Keratinocyte (primary cell): ENCODE data around the gene ADAMTS10. TPM values are rescaled to one million over a fixed set of nuclear protein-coding genes. Genes with fewer than 3 reads are reported as not detected.
A peak's percentile ranks its signal among the peaks of the same experiment; 100 is the strongest.

Experiments used
- DNase-seq: peaks from one replicate; pipeline ENCODE4 v3.0.0-alpha.2; 2011; ENCODE audit warnings: low read depth, missing footprints, low spot score
- FAIRE-seq: peaks from 2 replicates; lab custom pipeline; 2011; peaks lifted over from hg19 to GRCh38; lab: Jason Lieb, UNC
- H2AFZ ChIP-seq: 2 replicates; pipeline ENCODE4 v1.6.0; 2012; ENCODE audit warnings: low read length, control low read depth, inconsistent platforms; ENCODE audit not compliant: control insufficient read depth
- H3K27ac ChIP-seq: 2 replicates; pipeline ENCODE4 v1.5.1; 2011; ENCODE audit warnings: low read length; ENCODE audit not compliant: control insufficient read depth, insufficient read depth
- H3K27me3 ChIP-seq: 3 replicates; pipeline ENCODE4 v1.6.0; 2011; ENCODE audit warnings: low read length; ENCODE audit not compliant: control insufficient read depth, insufficient read depth; ENCODE audit errors: extremely low read depth
- H3K36me3 ChIP-seq, 2 experiments: 2 replicates in 1 of 2; 3 replicates in 1 of 2; pipeline ENCODE4 v1.5.1; 2011; ENCODE audit warnings: low read length in 2 of 2, mild to moderate bottlenecking in 1 of 2; ENCODE audit not compliant: control insufficient read depth in 2 of 2, insufficient read depth in 2 of 2; ENCODE audit errors: extremely low read depth in 1 of 2
- H3K4me1 ChIP-seq: 3 replicates; pipeline ENCODE4 v1.5.1; 2011; ENCODE audit warnings: low read length; ENCODE audit not compliant: control insufficient read depth, insufficient read depth; ENCODE audit errors: extremely low read depth
- H3K4me2 ChIP-seq: 3 replicates; pipeline ENCODE4 v1.6.0; 2011; ENCODE audit warnings: low read depth, low read length; ENCODE audit not compliant: control insufficient read depth, insufficient read depth; ENCODE audit errors: extremely low read depth
- H3K4me3 ChIP-seq, 3 experiments: fragments of 200-600 bp in 1 of 3; sonication (generic) in 1 of 3; 2 replicates in 2 of 3; 3 replicates in 1 of 3; pipeline ENCODE4 v1.5.1; 2011 to 2016; ENCODE audit warnings: low read length in 3 of 3, mild to moderate bottlenecking in 3 of 3, control low read depth in 2 of 3, inconsistent platforms in 1 of 3, low read depth in 1 of 3, mixed read lengths in 1 of 3, mixed run types in 1 of 3, moderate library complexity in 1 of 3; ENCODE audit not compliant: control insufficient read depth in 2 of 3, insufficient read depth in 2 of 3; ENCODE audit errors: extremely low read depth in 1 of 3
- H3K79me2 ChIP-seq: 2 replicates; pipeline ENCODE4 v1.6.0; 2012; ENCODE audit warnings: low read length; ENCODE audit not compliant: control insufficient read depth, insufficient read depth
- H3K9ac ChIP-seq: 3 replicates; pipeline ENCODE4 v1.6.0; 2011; ENCODE audit warnings: low read length; ENCODE audit not compliant: control insufficient read depth, insufficient read depth; ENCODE audit errors: extremely low read depth
- H3K9me1 ChIP-seq: 3 replicates; pipeline ENCODE4 v1.6.0; 2011; ENCODE audit warnings: low read length; ENCODE audit not compliant: control insufficient read depth, insufficient read depth; ENCODE audit errors: extremely low read depth
- H3K9me3 ChIP-seq: 2 replicates; pipeline ENCODE4 v1.5.1; 2012; ENCODE audit warnings: low read depth, low read length; ENCODE audit not compliant: control insufficient read depth
- H4K20me1 ChIP-seq: 3 replicates; pipeline ENCODE4 v1.6.0; 2011; ENCODE audit warnings: low read length; ENCODE audit not compliant: control insufficient read depth, insufficient read depth; ENCODE audit errors: extremely low read depth
- EZH2 ChIP-seq: IDR thresholded peaks from one replicate; pipeline ENCODE4 v1.6.1; 2012; ENCODE audit warnings: inconsistent platforms, mild to moderate bottlenecking, low read length, moderate library complexity
- dilution Hi-C: fragments of 300-500 bp; cut with MboI; formaldehyde crosslinking; loops from one replicate; pipeline ENCODE4 v1.7.0; 2020; ENCODE audit warnings: low sequenced_read_pairs; ENCODE audit not compliant: extremely low pct_ligation_motif_present
- polyA plus RNA-seq, 5 experiments: library from polyadenylated mRNA; depleted of rRNA in 3 of 5; stranded (reverse) in 3 of 5; stranded (forward) in 1 of 5; unstranded in 1 of 5; fragments of >200 nt; gene quantifications; 1 replicate in 1 of 5; 2 replicates in 3 of 5; 3 replicates in 1 of 5; pipeline versions ENCODE4 v1.2.1 to v1.2.3, GENCODE V29; 2011 to 2012; ENCODE audit warnings: missing spikeins in 2 of 5, low read depth in 1 of 5, low replicate concordance in 1 of 5
- TF ChIP-seq, protein P1 (sequence below), 3 experiments: IDR thresholded peaks in 1 of 3; conservative IDR thresholded peaks in 1 of 3; optimal IDR thresholded peaks in 1 of 3; 2 replicates in 2 of 3; 3 replicates in 1 of 3; pipeline versions ENCODE3 to v1.5.1; 2011; ENCODE audit warnings: low read length in 3 of 3, mild to moderate bottlenecking in 3 of 3, moderate library complexity in 2 of 3, control low read depth in 1 of 3, inconsistent platforms in 1 of 3; ENCODE audit not compliant: insufficient read depth in 2 of 3; ENCODE audit errors: extremely low read depth in 1 of 3

The ADAMTS10 gene
- polyA plus RNA-seq, 1 donor (not counting 4 experiments of a cell fraction or from before 2014, with no cell fraction given), result not detected

DNA sequence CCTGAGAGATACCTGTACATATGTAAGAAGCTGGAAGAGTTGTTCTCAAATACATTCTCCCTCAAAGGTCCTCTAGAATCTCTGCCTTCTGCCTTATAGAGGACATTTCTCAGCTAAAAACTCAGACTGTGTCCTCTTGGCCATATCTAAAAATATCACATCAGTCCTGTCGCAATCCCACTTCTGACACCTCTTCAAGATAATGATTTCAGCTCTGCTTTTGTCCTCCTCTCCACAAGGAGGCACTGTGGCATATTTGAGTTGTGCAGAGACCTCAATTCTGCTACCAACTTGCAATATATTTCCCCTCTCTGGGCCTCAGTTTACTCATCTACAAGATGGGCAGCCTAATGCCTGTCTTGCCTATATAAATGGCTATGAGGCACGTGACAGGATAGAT is 16.6 kb downstream of the ADAMTS10 start:
- no peaks in the 10 kb centered on the region for H3K4me1 ChIP-seq
- no peaks in the 10 kb centered on the region for H3K9me1 ChIP-seq
- FAIRE-seq (no peak), DNase-seq (no peak)
- H3K4me2 ChIP-seq, result no peak overlapping the region
- H2AFZ ChIP-seq, result no peak overlapping the region
- no peak overlapping the region for H3K4me3 ChIP-seq
- H3K9me3 ChIP-seq, result peaks cover 7% of the 10 kb centered on the region
- no peak overlapping the region for H3K27ac ChIP-seq
- H3K36me3 ChIP-seq, result no peaks in the 10 kb centered on the region
- TF ChIP-seq EZH2, result no peak
- TF ChIP-seq, protein P1, sequence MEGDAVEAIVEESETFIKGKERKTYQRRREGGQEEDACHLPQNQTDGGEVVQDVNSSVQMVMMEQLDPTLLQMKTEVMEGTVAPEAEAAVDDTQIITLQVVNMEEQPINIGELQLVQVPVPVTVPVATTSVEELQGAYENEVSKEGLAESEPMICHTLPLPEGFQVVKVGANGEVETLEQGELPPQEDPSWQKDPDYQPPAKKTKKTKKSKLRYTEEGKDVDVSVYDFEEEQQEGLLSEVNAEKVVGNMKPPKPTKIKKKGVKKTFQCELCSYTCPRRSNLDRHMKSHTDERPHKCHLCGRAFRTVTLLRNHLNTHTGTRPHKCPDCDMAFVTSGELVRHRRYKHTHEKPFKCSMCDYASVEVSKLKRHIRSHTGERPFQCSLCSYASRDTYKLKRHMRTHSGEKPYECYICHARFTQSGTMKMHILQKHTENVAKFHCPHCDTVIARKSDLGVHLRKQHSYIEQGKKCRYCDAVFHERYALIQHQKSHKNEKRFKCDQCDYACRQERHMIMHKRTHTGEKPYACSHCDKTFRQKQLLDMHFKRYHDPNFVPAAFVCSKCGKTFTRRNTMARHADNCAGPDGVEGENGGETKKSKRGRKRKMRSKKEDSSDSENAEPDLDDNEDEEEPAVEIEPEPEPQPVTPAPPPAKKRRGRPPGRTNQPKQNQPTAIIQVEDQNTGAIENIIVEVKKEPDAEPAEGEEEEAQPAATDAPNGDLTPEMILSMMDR (optimal IDR thresholded peaks at IDR 0.05 in 1 of 3, IDR thresholded peaks at IDR 0.05 in 1 of 3, conservative IDR thresholded peaks at IDR 0.05 in 1 of 3; ENCODE audit: extremely low read depth in 1 of 3, insufficient read depth in 2 of 3, low read length in 3 of 3), result no peak
- H4K20me1 ChIP-seq, result no peaks in the 10 kb centered on the region
- H3K79me2 ChIP-seq, result no peaks in the 10 kb centered on the region
- H3K9ac ChIP-seq, result no peak overlapping the region
- dilution Hi-C loops, result no loop called here
- peaks cover 6% of the 10 kb centered on the region for H3K27me3 ChIP-seq

DNA sequence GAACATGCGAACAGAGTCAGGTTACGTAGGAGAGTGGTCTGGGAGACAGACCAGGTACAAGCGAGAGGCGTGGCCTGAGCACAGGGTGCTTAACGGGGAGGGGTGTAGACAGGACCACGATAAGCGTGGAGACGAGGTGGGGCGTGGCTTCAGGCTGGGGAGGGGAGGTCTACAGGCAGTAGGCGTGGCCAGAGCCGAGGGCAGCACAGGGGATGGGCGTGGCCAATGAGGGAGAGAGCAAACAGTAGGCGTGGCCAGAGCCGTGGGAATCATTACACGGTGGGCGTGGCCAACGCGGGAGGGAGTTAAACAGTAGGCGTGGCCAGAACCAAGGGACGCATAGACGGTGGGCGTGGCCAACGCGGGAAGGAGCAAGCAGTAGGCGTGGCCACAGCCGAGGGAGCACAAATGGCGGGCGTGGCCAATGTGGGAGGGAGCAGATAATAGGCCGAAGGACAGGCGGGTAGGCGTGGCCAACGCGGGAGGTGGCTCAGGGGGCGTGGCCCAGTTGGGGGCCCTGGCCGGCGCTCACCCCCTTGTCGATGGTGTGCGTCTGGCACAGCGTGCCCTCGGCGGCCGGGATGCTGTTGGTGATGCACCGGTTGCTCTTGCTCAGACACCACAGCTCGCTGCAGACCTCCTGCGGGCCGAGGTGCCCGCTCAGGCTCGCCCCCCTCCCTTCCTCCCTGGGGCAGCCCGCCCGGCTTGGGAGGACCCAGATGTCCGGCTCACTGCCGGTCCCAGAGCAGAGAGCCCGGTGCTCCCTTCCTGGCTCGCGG is 18.1 kb downstream of the ADAMTS10 start:
- no peak overlapping the region for H3K27ac ChIP-seq
- H3K9me3 ChIP-seq, result peaks cover 5% of the 10 kb centered on the region
- peak overlapping the region; percentile 45 for H3K4me2 ChIP-seq
- no peaks in the 10 kb centered on the region for H3K4me1 ChIP-seq
- TF ChIP-seq, protein P1 (optimal IDR thresholded peaks at IDR 0.05 in 1 of 3, IDR thresholded peaks at IDR 0.05 in 1 of 3, conservative IDR thresholded peaks at IDR 0.05 in 1 of 3; ENCODE audit: extremely low read depth in 1 of 3, insufficient read depth in 2 of 3, low read length in 3 of 3), result no peak
- no peak for TF ChIP-seq EZH2
- no peaks in the 10 kb centered on the region for H3K36me3 ChIP-seq
- no peak overlapping the region for H3K4me3 ChIP-seq
- peaks cover 6% of the 10 kb centered on the region for H3K27me3 ChIP-seq
- no peak overlapping the region for H3K9ac ChIP-seq
- no peak for FAIRE-seq
- no peaks in the 10 kb centered on the region for H3K79me2 ChIP-seq
- no peak overlapping the region for H2AFZ ChIP-seq
- dilution Hi-C loops, result no loop called here
- no peaks in the 10 kb centered on the region for H3K9me1 ChIP-seq
- no peak for DNase-seq
- no peaks in the 10 kb centered on the region for H4K20me1 ChIP-seq
